Fibroblast of lung (primary cell): ENCODE data around the gene HOXC12. TPM values are rescaled to one million over a fixed set of nuclear protein-coding genes. Genes with fewer than 3 reads are reported as not detected.
A peak's percentile ranks its signal among the peaks of the same experiment; 100 is the strongest.

Experiments
- DNase-seq, 2 donors: peaks; one replicate each; pipeline versions ENCODE4 v3.0.0 to v3.0.0-alpha.2; 2010; ENCODE audit warnings: low read depth in 2 of 2
- H2AFZ ChIP-seq: 2 replicates; pipeline ENCODE4 v1.5.1; 2012; ENCODE audit warnings: low read length, control low read depth, inconsistent platforms
- H3K27ac ChIP-seq: 2 replicates; pipeline ENCODE4 v1.5.1; 2011; ENCODE audit warnings: low read length, control low read depth; ENCODE audit not compliant: insufficient read depth
- H3K27me3 ChIP-seq: 2 replicates; pipeline ENCODE4 v1.5.1; 2011; ENCODE audit warnings: mild to moderate bottlenecking, low read length; ENCODE audit not compliant: control insufficient read depth, insufficient read depth
- H3K36me3 ChIP-seq: 2 replicates; pipeline ENCODE4 v1.5.1; 2011; ENCODE audit warnings: low read length; ENCODE audit not compliant: control insufficient read depth, insufficient read depth
- H3K4me1 ChIP-seq: 2 replicates; pipeline ENCODE4 v1.5.1; 2011; ENCODE audit warnings: low read length; ENCODE audit not compliant: control insufficient read depth, insufficient read depth; ENCODE audit errors: extremely low read depth
- H3K4me2 ChIP-seq: 2 replicates; pipeline ENCODE4 v1.5.1; 2011; ENCODE audit warnings: low read length, control low read depth; ENCODE audit not compliant: insufficient read depth; ENCODE audit errors: extremely low read depth
- H3K4me3 ChIP-seq, 4 experiments: fragments of 200-600 bp in 1 of 4; sonication (generic) in 1 of 4; replicated peaks in 1 of 4; 2 replicates each; pipeline ENCODE4 v1.5.1; 2011 to 2016; ENCODE audit warnings: low read length in 4 of 4, low read depth in 3 of 4, mild to moderate bottlenecking in 3 of 4, control low read depth in 2 of 4, inconsistent platforms in 1 of 4, mixed read lengths in 1 of 4; ENCODE audit not compliant: insufficient read depth in 1 of 4; ENCODE audit errors: control extremely low read depth in 1 of 4
- H3K79me2 ChIP-seq: 2 replicates; pipeline ENCODE4 v1.5.1; 2012; ENCODE audit warnings: mild to moderate bottlenecking, low read length, inconsistent platforms; ENCODE audit not compliant: control insufficient read depth, insufficient read depth
- H3K9ac ChIP-seq: 2 replicates; pipeline ENCODE4 v1.5.1; 2011; ENCODE audit warnings: mild to moderate bottlenecking, low read length, control low read depth; ENCODE audit not compliant: insufficient read depth
- H3K9me3 ChIP-seq: 2 replicates; pipeline ENCODE4 v1.5.1; 2012; ENCODE audit warnings: low read depth, low read length; ENCODE audit not compliant: control insufficient read depth, insufficient read depth
- H4K20me1 ChIP-seq: 2 replicates; pipeline ENCODE4 v1.5.1; 2011; ENCODE audit warnings: low read length; ENCODE audit not compliant: control insufficient read depth, insufficient read depth; ENCODE audit errors: extremely low read depth
- CTCF ChIP-seq, 2 donors: IDR thresholded peaks in 1 of 2; conservative IDR thresholded peaks in 1 of 2; 1 replicate in 1 of 2; 2 replicates in 1 of 2; pipeline ENCODE4 v1.5.1; 2011 to 2012; ENCODE audit warnings: low read length in 2 of 2, control low read depth in 1 of 2, inconsistent platforms in 1 of 2, low read depth in 1 of 2, mild to moderate bottlenecking in 1 of 2
- EZH2 ChIP-seq: IDR thresholded peaks from 2 replicates; pipeline ENCODE4 v1.5.1; 2012; ENCODE audit warnings: low read length, control low read depth, mild to moderate bottlenecking; ENCODE audit errors: missing control alignments
- polyA plus RNA-seq, 2 donors: library from polyadenylated mRNA; depleted of rRNA in 1 of 2; stranded (reverse) in 1 of 2; unstranded in 1 of 2; fragments of >200 nt; gene quantifications; 2 replicates each; pipeline ENCODE4 v1.2.1, GENCODE V29; 2011 to 2012; ENCODE audit warnings: missing spikeins in 1 of 2
- total RNA-seq: library from RNA; depleted of rRNA; stranded (reverse); fragments of >200 nt; gene quantifications from 2 replicates; pipeline ENCODE4 v1.2.1, GENCODE V29; 2014

Gene HOXC12
- total and polyA plus RNA-seq, 2 donors (not counting 1 experiment from before 2014, with no cell fraction given), result not detected

GRCh38 chr12:53966385-53967133 lies 11.9 kb downstream of the HOXC12 start:
- TF ChIP-seq EZH2 (peak; percentile 96), CTCF (conservative IDR thresholded peaks at IDR 0.05 in 1 of 2, IDR thresholded peaks at IDR 0.05 in 1 of 2; ENCODE audit: low read depth in 1 of 2, low read length in 2 of 2) (no peak)
- H3K36me3 ChIP-seq, result no peaks in the 10 kb centered on the region
- H2AFZ ChIP-seq, result no peak overlapping the region
- no peaks in the 10 kb centered on the region for H3K79me2 ChIP-seq
- no peak overlapping the region for H3K9ac ChIP-seq
- H3K4me2 ChIP-seq, result no peak overlapping the region
- H3K27ac ChIP-seq, result no peak overlapping the region
- no peaks in the 10 kb centered on the region for H4K20me1 ChIP-seq
- DNase-seq, result no peak
- no peak overlapping the region for H3K4me3 ChIP-seq
- H3K4me1 ChIP-seq, result no peaks in the 10 kb centered on the region
- H3K27me3 ChIP-seq, result peaks cover 93% of the 10 kb centered on the region
- H3K9me3 ChIP-seq, result no peaks in the 10 kb centered on the region

GRCh38 chr12:53967421-53967925 lies 12.8 kb downstream of the HOXC12 start:
- no peak for DNase-seq
- no peaks in the 10 kb centered on the region for H3K79me2 ChIP-seq
- no peak overlapping the region for H3K9ac ChIP-seq
- TF ChIP-seq EZH2, result no peak
- no peak for TF ChIP-seq CTCF (conservative IDR thresholded peaks at IDR 0.05 in 1 of 2, IDR thresholded peaks at IDR 0.05 in 1 of 2; ENCODE audit: low read depth in 1 of 2, low read length in 2 of 2)
- no peak overlapping the region for H3K4me3 ChIP-seq
- no peak overlapping the region for H3K27ac ChIP-seq
- no peaks in the 10 kb centered on the region for H4K20me1 ChIP-seq
- no peaks in the 10 kb centered on the region for H3K36me3 ChIP-seq
- H2AFZ ChIP-seq, result no peak overlapping the region
- no peaks in the 10 kb centered on the region for H3K4me1 ChIP-seq
- H3K27me3 ChIP-seq, result peaks cover 95% of the 10 kb centered on the region
- H3K4me2 ChIP-seq, result no peak overlapping the region
- no peaks in the 10 kb centered on the region for H3K9me3 ChIP-seq

GRCh38 chr12:53968214-53969127 lies 13.8 kb downstream of the HOXC12 start:
- H3K4me2 ChIP-seq, result no peak overlapping the region
- H2AFZ ChIP-seq, result no peak overlapping the region
- no peaks in the 10 kb centered on the region for H4K20me1 ChIP-seq
- no peak for DNase-seq
- no peaks in the 10 kb centered on the region for H3K9me3 ChIP-seq
- no peak overlapping the region for H3K9ac ChIP-seq
- H3K79me2 ChIP-seq, result no peaks in the 10 kb centered on the region
- no peaks in the 10 kb centered on the region for H3K4me1 ChIP-seq
- TF ChIP-seq CTCF (conservative IDR thresholded peaks at IDR 0.05 in 1 of 2, IDR thresholded peaks at IDR 0.05 in 1 of 2; ENCODE audit: low read depth in 1 of 2, low read length in 2 of 2), result no peak
- TF ChIP-seq EZH2, result peak; percentile 55
- no peak overlapping the region for H3K27ac ChIP-seq
- peaks cover 96% of the 10 kb centered on the region for H3K27me3 ChIP-seq
- H3K36me3 ChIP-seq, result no peaks in the 10 kb centered on the region
- H3K4me3 ChIP-seq, result no peak overlapping the region
